AG04449 (cell line): ENCODE measurements around the gene LARP7.
"Not testable (repeated sequence)": the region's sequence is repeated elsewhere in the genome, so short reads cannot be mapped to it uniquely, and the experiment has no call there.

ENCODE experiments used
- CTCF ChIA-PET: fragments of 350-600 bp; formaldehyde crosslinking; extraction: SDS; loops from one replicate; lab custom pipeline; 2021; ENCODE audit warnings: antibody characterized with exemption; lab: Yijun Ruan, JAX
- POLR2A ChIA-PET: fragments of 400-600, 350-600 bp; formaldehyde crosslinking; extraction: SDS; loops from one replicate; lab custom pipeline; 2020; ENCODE audit warnings: antibody characterized with exemption, inconsistent platforms; lab: Yijun Ruan, JAX
- DNase-seq: peaks from one replicate; pipeline ENCODE4 v3.0.0-alpha.2; 2010; ENCODE audit warnings: low read depth, low spot score
- H3K4me3 ChIP-seq: 2 replicates; pipeline ENCODE4 v1.5.1; 2011; ENCODE audit warnings: low read depth, mild to moderate bottlenecking, control low read depth, low read length
- CTCF ChIP-seq: IDR thresholded peaks from one replicate; pipeline ENCODE4 v1.5.1; 2011; ENCODE audit warnings: mild to moderate bottlenecking, moderate library complexity, low read length, control low read depth, inconsistent platforms; ENCODE audit not compliant: insufficient read depth; ENCODE audit errors: missing control alignments

The LARP7 gene

GRCh38 chr4:112680996-112681395 lies 44.1 kb downstream of the LARP7 start:
- ChIA-PET CTCF (no interaction called here), POLR2A (no interaction called here)
- H3K4me3 ChIP-seq = no peak overlapping the region
- TF ChIP-seq CTCF = no peak
- DNase-seq = no peak

GRCh38 chr4:112693507-112693906 lies 56.6 kb downstream of the LARP7 start:
- TF ChIP-seq CTCF = no peak
- CTCF ChIA-PET = interaction anchor here (2.1 kb wide), 1 partner anchor 72 kb away, joined by 8 read pairs; no protein-coding TSS in a partner anchor
- H3K4me3 ChIP-seq = no peak overlapping the region
- POLR2A ChIA-PET = no interaction called here
- DNase-seq = no peak

GRCh38 chr4:112700679-112701078 lies 63.7 kb downstream of the LARP7 start:
- H3K4me3 ChIP-seq = no peak overlapping the region
- TF ChIP-seq CTCF = no peak
- no peak for DNase-seq
- ChIA-PET POLR2A (no interaction called here), CTCF (no interaction called here)

- H3K4me3 ChIP-seq = no peak overlapping the region
- no peak for DNase-seq
- no peak for TF ChIP-seq CTCF
- CTCF ChIA-PET = no interaction called here
- POLR2A ChIA-PET = no interaction called here
Measured at GRCh38 chr4:112702892-112703291, 65.9 kb downstream of the LARP7 start.

GRCh38 chr4:112704322-112704721 lies 67.4 kb downstream of the LARP7 start:
- CTCF ChIA-PET = no interaction called here
- no peak for DNase-seq
- no peak for TF ChIP-seq CTCF
- POLR2A ChIA-PET = no interaction called here
- H3K4me3 ChIP-seq = no peak overlapping the region

GRCh38 chr4:112704991-112705845 lies 68.3 kb downstream of the LARP7 start:
- no peak for TF ChIP-seq CTCF
- ChIA-PET CTCF (no interaction called here), POLR2A (no interaction called here)
- H3K4me3 ChIP-seq = peak overlapping the region; percentile 38
- peak; percentile 12 for DNase-seq

- POLR2A ChIA-PET, DNase-seq: not testable (repeated sequence)
- H3K4me3 ChIP-seq = peak overlapping the region; percentile 46
- CTCF ChIA-PET = interaction anchor here (1.3 kb wide), 1 partner anchor 56 kb away, joined by 3 read pairs; no protein-coding TSS in a partner anchor
Measured at GRCh38 chr4:112705891-112706839, 69.2 kb downstream of the LARP7 start.
